Measurements from ENCODE around the gene LPO.

DNA sequence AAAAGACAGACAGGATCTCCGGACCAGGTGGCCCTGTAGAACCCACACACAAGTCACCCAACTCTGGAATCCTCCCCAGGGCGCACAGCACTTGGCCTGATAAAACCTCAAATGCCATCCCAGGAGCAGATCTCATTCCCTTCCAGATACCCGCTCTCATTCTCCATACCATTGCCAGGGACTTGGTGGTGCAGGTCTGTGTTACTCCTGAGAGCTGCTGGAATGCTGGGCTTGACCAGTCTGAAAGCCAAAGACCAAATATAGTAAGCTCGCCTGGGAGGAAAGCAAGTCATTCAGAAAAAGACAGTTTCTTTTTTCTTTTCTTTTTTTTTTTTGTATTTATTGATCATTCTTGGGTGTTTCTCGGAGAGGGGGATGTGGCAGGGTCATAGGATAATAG is 30.0 kb upstream of the LPO start:
- TF ChIP-seq, protein P1, sequence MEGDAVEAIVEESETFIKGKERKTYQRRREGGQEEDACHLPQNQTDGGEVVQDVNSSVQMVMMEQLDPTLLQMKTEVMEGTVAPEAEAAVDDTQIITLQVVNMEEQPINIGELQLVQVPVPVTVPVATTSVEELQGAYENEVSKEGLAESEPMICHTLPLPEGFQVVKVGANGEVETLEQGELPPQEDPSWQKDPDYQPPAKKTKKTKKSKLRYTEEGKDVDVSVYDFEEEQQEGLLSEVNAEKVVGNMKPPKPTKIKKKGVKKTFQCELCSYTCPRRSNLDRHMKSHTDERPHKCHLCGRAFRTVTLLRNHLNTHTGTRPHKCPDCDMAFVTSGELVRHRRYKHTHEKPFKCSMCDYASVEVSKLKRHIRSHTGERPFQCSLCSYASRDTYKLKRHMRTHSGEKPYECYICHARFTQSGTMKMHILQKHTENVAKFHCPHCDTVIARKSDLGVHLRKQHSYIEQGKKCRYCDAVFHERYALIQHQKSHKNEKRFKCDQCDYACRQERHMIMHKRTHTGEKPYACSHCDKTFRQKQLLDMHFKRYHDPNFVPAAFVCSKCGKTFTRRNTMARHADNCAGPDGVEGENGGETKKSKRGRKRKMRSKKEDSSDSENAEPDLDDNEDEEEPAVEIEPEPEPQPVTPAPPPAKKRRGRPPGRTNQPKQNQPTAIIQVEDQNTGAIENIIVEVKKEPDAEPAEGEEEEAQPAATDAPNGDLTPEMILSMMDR (IDR thresholded peaks at IDR 0.05; ENCODE audit: insufficient read depth, low read length, poor library complexity, severe bottlenecking), result no peak
- no peak for TF ChIP-seq EZH2phosphoT487 (conservative IDR thresholded peaks at IDR 0.05; ENCODE audit: low read length)

Measured in SU-DHL-6 (cell line).